Activated gamma-delta T cell treated with Interleukin-2 at 50 U/mL for 16 hours (primary cell): ENCODE results near the gene FOXO6.

Experiments
- DNase-seq: peaks from one replicate; pipeline ENCODE4 v3.0.0-alpha.2; 2020

FOXO6 gene

DNA sequence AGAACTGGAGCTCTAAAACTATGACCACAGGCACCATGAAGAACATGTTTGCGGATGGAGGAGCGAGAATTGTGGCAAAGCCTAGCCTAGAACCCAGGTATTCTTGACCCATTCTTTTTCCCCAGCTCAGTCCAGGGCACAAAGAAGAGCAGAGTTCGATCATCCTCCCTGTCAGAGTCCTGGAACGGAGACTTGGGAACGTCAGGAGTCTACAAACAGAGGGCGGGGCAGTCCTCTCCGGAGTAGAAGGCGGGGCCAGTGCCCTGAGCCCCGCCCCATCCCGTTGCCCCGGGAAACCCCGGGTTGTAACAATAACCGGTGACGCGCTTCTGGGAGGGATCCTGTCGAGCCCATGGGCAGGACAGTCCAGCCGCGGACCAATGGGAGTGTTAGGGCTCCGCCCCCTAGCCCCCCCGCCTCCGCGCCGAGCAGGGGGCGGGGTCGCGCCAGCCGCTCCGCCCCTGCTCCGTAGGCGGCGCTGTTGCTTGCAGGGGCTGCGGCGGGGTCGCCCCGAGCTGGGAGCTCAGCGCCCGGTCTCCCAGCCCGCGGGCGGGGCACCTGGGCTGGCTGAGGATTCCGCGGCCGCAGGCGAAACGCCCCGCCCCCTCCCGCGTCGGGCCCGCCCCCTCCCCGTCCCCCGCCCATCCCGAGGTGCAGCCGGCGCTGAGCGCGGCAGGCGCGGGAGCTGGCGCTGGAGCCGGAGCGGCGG is at the start of gene FOXO6:
Gene FOXO6, plus strand, starts transcription at position 649 of the 709 bp plus-strand sequence.
- DNase-seq = peak; percentile 93

DNA sequence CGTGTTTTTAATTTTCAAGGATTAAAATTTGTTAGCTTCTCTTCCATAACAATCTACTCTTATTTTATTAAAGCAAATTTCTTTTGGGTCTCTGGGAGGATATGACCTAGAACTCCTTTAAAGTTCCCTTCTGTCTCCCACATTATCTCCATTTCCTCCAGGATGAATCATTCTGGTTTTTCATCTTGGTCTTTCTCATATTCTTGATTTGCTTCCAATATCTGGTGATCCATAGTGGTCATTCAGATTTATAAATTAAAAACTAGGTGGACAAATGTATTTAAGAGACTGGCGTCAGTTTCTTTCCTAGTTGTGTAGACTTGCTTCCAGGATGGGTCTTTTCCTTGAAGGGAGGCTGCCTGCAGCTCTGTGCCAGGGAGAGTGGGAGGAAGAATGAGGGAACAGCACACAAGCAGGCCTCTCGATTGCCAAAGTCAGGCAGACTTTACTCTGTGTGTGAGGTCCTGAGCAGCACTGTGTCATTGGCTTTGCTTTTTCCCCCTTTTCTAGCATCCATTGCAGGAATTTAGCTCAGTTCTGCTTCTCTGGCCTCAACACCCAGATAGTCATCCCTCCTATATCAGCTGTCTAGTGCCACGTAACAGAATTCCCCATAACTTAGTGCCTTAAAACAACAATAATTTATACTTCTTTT is 48.1 kb upstream of the FOXO6 start:
- no peak for DNase-seq

DNA sequence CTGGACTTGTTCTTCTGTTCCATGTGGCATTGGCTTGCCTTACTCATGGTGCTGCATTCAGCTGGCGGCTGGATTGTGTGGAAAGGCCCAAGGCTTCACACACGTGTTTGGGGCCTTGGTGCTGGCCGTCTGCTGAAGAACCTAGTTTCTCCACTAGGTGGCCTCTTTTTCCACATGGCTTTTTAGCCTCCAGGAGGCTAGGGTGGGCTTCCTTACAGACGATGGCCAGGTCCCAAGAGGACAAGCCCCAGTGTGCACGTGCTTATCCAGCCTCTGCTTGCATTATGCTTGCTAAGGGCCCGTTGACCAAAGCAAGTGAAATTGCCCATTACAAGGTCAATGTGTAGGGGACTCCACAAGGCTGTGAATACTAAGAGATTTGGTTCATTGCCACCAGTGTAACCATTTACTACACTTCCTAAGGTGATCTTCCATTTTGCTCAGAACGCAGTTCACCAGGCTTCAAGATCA is 47.5 kb upstream of the FOXO6 start:
- no peak for DNase-seq

DNA sequence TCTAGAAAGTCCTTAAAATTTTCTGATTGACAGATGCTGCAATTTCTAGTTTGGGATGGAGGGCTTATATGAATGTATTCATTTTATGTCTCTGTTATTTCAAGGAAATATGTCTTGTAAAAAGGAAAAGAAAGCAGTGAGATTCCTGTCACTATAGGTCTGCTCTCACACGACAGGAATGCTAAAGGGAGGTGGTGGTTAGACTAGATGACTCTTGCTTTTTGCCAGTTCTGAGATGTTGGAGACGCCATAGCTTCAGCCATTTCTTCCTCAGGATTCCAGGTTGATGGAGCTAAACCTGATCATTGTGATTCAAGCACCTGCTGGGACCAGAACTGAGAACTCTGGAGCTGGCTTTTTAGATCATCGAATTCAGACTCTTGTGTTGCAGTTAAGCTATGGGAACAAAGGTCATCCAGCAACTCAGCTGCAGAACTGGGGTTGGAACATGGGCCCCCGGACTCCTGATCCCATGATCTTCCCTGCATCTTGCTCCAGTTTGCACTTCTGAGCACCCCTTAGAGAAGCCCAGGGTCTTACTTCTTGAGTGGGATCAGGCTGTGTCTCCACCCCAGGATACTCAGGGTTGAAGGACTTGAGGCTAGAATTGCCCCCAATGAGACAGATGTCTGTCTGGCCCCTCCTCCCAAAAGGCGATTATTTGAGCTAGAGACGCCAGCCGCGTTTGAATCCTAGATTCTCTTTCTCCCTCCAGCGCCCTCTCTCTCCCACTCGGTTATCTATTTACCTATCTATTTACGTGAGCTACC is 46.7 kb upstream of the FOXO6 start:
- DNase-seq = no peak

DNA sequence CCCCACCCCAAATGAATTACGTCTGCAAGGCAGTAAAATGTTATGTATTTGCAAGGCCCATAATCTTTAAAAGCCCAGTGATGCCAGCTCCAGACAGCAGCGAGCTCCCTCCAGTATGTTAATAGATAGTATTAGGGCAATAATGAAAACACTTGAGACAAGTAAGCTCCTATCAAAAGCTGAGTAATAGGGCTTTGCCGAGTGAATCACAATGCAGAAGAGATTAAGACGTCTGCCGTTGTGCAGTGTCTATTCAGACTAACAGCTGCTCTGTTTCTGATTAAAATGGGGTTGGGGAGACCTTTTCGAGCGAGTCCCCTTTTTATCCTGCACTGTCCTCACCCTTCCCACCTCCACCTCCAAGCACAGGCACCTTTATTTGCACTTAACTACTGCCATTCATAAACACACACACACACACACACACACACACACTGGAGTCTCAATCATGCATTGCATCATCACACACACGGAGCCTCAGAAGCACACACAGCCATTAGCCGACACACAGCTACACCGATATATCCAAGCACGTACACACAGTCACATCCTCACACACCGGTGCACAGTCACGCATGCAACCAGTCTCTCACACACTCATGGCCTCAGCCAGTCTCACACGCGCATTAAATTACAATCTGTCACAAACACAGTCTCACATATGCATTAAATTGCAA is 46.0 kb upstream of the FOXO6 start:
- DNase-seq = no peak

DNA sequence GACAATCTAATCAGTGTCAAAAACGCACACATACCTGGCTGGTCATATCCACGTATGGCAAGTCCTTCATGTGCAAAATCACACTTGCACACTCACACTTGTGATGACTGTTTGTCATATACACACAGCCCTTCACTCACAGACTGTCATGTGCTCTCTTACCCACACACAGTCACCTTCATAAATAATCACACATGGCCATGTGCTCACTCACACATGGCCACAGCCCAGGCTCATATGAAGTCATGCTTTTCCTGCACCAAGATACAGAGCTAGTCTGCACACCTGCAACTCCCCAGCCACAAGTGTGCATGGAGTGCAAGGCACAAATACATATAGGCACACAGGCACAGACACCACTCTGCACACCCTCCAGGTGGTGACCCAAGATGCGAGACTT is 45.4 kb upstream of the FOXO6 start:
- DNase-seq = no peak

DNA sequence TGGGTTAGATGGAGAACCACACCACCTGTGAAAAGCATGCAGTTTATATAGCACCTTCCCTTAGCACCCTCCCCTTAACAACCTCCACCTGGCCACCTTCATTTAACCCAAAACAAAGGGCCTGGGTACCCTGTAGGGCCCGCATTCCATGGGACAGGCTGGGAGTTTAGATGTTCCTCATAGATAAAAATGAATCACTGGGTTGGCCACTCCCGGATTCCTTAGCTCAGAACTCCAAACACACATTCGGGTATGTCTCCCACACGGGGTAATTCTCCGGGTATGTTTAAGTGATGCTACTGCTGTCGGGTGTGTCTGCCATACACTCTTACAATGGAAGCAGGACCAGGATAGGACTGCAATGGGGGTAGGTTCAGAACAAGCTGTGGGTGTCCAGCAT is 43.9 kb upstream of the FOXO6 start:
- DNase-seq = no peak

DNA sequence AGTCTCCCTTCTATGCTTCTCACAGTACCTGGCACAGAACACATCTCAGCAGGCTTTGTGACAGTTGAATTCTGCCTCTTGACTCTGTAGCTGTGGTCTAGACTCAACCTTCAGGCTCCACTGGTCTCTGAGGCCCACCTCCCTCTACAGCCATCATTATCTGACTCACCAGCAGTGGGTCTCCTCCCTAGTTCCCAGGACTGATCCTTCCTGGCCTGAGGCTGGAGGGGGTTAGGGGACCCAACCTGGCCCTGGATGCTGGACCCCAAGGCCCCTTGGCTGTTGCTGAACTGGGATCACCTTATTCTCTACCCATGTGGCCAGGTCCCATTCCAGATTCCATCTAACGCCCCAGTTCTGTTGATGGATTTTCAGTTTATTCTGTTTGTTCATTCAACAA is 43.1 kb upstream of the FOXO6 start:
- no peak for DNase-seq

DNA sequence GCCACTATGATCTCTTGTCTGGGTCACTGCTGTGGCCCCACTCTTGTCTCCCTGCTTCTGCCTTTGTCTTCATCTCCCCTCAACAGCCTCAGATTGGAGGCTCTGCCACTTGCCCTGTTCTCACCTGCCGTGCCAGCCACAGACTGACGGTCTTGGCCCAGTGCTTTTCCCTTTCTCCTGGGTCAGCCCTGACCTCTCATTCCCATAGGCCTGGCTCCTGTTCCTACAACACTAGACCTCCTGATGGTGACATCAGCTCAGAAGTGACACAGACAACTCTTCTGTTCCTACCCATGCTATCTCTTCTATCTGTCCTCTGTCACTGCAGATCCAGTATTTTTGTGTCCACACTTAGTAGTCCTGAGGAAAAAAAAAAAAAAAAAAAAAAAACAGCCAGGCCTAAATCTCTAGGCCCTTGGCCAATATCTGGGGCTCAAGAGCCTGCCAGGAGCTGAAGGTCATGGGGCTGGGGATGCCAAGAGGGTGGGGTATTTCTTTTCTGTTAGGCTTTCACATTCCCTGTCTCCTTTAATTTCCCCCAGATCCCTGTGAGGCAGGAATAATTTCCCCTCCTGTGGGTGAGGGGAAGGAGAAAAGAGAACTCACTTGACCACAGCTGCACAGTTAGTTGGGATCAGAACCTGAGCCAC is 42.0 kb upstream of the FOXO6 start:
- no peak for DNase-seq

DNA sequence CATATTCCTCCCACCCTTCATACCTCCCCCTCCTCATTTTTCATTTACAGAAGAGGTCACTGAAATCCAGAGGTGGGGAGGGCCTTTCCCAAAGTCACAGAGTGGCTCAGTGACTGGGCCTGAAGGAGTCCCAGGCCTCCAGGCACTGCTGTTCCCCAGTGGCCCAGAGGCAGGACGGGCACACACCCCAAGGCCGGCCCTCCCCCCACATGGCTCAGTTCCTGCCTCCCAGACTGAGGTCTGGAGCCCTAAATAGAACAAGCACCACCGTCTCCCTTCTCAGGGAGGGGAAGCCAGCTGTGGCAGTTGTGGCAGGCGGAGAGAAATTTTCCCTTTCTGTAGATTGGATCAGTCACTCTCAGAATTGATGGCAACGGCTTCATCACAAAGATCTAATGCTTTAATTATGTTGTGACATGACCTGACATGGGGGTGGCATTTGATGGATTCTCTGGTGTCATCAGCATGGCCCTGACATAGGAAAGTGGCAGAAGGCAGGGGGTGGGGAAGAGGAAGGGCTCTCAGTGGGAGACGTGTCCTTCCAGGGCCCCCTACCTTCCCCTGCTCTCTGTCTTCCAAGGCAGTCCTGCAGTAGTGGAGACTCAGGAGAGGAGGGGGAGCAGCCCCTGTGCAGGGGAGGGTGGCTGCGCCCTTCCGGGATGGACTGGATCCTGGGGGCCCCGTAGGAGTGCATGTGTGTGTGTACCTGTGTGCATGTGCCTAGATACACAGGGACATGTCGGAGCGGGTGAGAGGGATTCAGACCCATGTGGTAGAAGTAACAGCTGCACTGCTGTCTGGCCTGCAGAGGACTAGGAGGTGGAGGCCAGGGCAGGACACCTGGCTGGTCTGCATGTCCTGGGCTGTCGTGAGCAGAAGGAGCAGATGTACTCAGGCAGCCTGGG is 41.2 kb upstream of the FOXO6 start:
- no peak for DNase-seq

DNA sequence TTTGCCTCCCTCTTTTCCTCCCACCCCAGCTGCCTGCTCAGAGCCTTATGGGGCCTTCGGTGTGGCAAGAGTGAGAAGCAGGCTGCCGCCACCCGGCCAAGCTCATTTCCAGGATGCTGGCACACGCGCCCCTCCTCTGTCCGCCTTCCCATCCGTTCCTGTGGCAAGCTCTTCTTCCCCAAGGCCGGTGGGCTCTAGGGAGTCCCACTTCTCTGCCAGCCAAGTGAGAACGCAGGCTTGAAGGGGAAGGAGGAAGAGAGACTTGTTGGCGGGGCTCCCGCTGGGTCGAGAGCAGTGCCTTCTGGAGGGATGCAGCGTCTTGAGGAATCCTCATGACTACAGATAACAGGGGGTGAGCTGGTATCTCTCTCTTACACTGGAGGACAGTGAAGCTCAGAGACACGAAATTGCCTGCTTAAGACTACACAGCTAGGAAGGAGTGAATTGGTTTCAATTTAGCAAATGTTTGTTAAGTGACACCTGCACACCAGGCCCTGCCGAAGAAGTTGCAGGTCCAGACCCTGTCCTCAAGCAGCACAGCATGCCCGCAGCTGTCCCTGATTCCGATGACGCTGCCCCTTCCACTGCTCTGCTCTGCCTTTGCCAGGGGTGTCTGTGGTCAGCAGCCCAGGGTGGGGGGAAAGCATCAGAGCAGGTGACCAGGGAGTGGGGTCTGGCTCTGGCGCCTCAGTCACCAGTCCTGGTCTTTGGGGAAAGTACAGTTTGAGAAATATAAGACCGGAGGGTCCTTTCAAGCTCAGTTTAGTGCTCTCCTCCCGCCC is 40.1 kb upstream of the FOXO6 start:
- no peak for DNase-seq

DNA sequence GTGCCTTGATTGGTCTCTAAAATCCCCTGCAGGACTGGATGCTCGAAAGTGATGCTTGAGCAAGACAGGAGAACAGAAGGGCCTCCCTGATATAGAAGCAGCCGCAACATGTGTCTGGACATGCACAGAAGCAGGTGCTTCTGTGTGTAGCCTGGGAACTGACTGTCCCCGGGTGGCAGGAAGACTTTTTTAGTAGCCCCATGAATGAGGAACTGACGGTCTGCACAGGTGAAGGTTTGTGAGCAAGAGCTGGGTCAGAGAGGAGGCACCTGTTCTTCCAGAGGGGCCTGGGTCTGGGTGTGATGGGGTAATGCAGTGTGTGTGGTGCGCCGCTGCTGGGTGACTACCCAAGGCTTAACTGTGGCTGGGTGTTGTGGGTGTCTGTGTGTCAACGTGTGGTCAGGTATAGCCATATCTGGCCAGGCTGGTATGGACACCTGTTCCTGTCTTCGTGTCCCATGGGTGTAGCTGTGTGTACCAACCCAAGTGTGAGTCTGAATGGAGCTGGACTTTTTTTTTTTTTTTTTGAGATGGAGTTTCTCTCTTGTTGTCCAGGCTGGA is 39.1 kb upstream of the FOXO6 start:
- no peak for DNase-seq

DNA sequence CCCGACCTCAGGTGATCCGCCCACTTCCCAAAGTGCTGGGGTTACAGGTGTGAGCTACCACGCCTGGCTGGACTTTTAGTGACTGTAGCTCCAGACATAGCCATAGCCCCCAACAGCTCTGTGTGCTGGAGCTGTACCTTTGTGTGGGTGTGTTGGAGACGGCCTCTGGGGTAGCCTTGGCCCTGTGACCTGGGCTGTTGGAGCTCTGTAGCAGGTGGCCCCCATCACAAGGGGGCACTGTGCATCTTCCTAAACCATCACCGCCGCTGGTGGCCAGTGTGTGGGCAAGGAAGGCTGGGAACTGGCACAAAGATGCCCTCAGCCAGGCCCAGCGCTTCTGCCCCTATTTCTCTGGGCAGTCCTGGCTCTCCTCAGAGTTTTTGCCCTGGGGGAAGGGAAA is 38.4 kb upstream of the FOXO6 start:
- peak; percentile 16 for DNase-seq

DNA sequence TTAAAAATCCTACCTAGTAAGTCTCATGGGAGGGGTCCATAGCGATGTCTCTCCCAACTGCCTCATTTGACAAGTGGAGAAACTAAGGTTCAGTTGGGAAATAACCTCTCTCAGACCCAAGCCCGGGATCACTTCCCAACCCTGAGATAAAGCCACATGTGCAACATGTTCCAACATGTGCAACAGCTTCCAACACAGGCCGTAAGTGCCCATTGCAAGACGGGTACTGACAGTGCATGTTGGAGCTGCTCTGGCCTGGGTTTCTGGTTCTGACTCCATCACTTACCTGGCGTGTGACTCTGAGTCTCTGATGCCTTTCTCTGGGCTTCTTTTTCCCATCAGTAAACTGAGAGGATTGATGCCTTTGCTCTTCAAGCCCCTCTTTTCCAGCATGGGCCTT is 38.0 kb upstream of the FOXO6 start:
- no peak for DNase-seq

DNA sequence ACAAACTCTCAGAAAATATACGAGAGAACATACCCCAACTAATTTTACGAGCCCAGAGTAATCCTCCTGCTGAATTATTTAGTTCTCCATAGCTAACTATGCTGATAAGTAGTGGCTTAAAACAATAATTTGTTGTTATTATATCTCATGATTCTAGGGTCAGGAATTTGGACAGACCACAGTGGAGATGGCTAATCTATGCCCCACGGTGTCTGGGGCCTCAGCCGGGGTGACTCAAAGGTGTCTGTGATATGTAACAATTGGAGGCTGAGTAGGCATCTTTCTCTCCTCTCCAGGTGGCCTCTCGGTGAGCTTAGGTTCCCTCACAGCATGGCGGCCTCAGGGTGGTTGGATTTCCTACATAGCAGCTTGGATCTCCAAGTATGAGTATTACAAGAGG is 35.4 kb upstream of the FOXO6 start:
- DNase-seq = no peak

DNA sequence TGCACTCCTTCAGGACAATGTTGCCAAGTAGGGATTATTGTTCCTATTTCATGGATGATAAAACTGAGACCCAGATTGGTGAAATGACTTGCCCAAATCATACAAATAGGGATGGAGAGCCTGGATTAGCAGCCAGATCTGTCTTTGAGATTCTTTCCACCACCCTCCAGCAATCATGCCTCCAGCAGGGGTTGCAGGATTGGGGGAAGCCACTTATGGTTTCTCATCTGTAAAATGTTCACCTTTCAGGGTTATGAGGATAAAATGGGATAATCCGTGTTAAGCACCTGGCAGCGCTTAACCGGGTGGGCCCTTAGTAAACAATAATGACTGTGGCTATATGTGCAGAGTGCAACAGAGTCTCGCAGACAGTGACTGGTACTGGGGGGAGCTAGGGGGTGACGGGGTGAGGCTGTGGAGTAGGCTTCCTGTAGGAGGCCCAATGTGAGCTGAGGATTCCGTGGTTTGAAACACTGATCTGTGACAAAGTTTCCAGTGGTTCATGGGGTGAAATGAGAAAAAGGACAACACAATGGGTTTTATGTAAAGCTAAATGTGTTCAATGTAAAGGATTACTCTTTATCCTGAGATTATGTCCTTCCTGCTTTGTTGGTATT is 33.7 kb upstream of the FOXO6 start:
- no peak for DNase-seq

DNA sequence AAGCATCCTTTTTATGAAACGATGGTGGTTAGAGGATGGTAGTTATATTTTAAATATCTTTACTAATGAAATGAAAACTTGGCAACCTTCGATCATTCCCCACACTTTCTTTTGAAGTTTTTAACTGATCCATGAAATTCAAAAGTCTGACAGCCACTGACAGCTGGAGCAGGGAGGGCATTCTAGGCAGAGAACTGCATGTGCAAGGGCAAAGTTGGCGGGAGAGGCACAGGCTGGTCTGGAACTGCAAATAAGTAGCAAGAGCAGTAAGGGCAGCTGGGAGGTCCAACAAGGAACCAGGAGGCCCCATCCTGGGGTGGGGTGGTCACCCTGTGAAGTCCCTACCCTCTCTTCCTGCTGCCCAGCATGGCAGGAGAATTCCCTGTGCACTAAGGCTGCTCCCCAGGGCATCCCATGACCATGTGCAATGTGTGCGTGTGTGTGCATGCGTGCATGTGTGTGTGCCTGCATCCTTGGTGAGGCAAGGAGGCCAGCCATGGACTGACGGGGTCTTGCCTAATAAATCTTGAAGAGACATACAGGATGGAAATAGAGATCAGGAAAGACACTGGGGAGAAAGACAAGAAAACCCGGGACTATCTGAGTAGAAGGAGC is 33.1 kb upstream of the FOXO6 start:
- DNase-seq = no peak

DNA sequence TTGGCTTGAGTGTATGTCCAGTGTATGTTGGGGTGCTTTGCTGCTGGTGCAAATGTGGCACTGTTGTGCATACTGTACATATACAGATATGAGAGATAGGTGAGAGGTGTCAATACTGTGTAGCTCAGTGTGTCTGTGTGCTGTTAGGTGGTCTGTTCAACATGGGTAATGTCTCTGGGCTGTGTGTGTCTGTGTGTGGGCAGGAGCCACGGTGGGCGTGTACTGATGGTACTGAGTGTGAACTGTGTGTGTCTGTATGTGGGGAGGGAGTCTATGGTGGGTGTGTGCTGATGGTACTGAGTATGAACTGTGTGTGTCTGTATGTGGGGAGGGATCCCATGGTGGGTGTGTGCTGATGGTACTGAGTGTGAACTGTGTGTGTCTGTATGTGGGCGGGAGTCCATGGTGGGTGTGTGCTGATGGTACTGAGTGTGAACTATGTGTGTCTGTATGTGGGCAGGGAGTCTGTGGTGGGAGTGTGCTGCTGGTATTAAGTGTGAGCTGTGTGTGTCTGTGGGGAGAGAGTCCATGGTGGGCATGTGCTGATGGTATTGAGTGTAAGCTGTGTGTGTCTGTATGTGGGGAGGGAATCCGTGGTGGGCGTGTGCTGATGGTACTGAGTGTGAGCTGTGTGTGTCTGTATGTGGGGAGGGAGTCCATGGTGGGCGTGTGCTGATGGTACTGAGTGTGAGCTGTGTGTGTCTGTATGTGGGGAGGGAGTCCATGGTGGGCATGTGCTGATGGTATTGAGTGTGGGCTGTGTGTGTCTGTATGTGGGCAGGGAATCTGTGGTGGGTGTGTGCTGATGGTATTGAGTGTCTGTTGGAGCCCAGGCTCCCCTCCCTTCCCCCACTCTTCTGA is 32.2 kb upstream of the FOXO6 start:
- no peak for DNase-seq
